8988T (cell line): ENCODE results near the gene OVOL3.
A peak's percentile ranks its signal among the peaks of the same experiment; 100 is the strongest.

Experiments
- DNase-seq: peaks from one replicate; pipeline ENCODE4 v3.0.0; 2011

The OVOL3 gene

GRCh38 chr19:36136964-36137686 lies 26.2 kb downstream of the OVOL3 start:
- peak; percentile 82 for DNase-seq

GRCh38 chr19:36139120-36139472 lies 28.2 kb downstream of the OVOL3 start:
- no peak for DNase-seq

- DNase-seq: peak; percentile 99
These were observed 28.7 kb downstream of the OVOL3 start, which contains the start of gene CAPNS1 for GRCh38 chr19:36139473-36140303. Gene CAPNS1 (plus strand): TSS chr19:36140066. CDS start chr19:36141012, 946 bp downstream.

GRCh38 chr19:36140304-36141038 lies 29.5 kb downstream of the OVOL3 start:
- peak; percentile 93 for DNase-seq

- DNase-seq: peak; percentile 89
These were observed 30.3 kb downstream of the OVOL3 start for GRCh38 chr19:36141039-36141927.

- DNase-seq: no peak
These were observed 31.1 kb downstream of the OVOL3 start for GRCh38 chr19:36142046-36142445.

- DNase-seq: no peak
These were observed 31.6 kb downstream of the OVOL3 start for GRCh38 chr19:36142496-36142895.

GRCh38 chr19:36144624-36145023 lies 33.7 kb downstream of the OVOL3 start:
- DNase-seq: no peak

- DNase-seq: no peak
These were observed 38.9 kb downstream of the OVOL3 start for GRCh38 chr19:36149673-36150406.

- no peak for DNase-seq
These were observed 39.6 kb downstream of the OVOL3 start for GRCh38 chr19:36150586-36150985.

- no peak for DNase-seq
These were observed 40.4 kb downstream of the OVOL3 start for GRCh38 chr19:36151144-36152018.

GRCh38 chr19:36152019-36152351 lies 41.0 kb downstream of the OVOL3 start:
- DNase-seq: no peak

- DNase-seq: no peak
These were observed 41.6 kb downstream of the OVOL3 start, which contains the start of gene COX7A1 for GRCh38 chr19:36152352-36153091. Gene COX7A1 (minus strand): TSS chr19:36152447. CDS start chr19:36152407, 40 bp downstream.

GRCh38 chr19:36153126-36153525 lies 42.2 kb downstream of the OVOL3 start:
- DNase-seq: no peak

- DNase-seq: peak; percentile 3
These were observed 50.1 kb downstream of the OVOL3 start for GRCh38 chr19:36160821-36161596.
